HepG2 (cell line): ENCODE measurements around the gene AMIGO3. TPM values are rescaled to one million over a fixed set of nuclear protein-coding genes. Genes with fewer than 3 reads are reported as not detected.

Experiments
- ATF1 ChIP-seq: IDR thresholded peaks from 2 replicates; pipeline ENCODE4 v1.6.1; 2016; ENCODE audit warnings: mild to moderate bottlenecking, control low read depth
- HMG20A ChIP-seq: IDR thresholded peaks from 2 replicates; pipeline ENCODE4 v1.6.1; 2016; ENCODE audit warnings: borderline replicate concordance
- HNF4A ChIP-seq: sonication (generic); formaldehyde crosslinking; IDR thresholded peaks from 2 replicates; pipeline ENCODE4 v1.4.0; 2020; ENCODE audit warnings: missing genetic modification reagents
- JARID2 ChIP-seq: sonication (generic); formaldehyde crosslinking; IDR thresholded peaks from 2 replicates; pipeline ENCODE4 v1.8.1; 2023; ENCODE audit warnings: missing genetic modification reagents, inconsistent platforms; ENCODE audit not compliant: insufficient replicate concordance
- SMARCC2 ChIP-seq: fragments of 450-650 bp; IDR thresholded peaks from 2 replicates; pipeline ENCODE4 v1.6.1; 2017; ENCODE audit warnings: antibody characterized with exemption, mild to moderate bottlenecking
- SNAPC4 ChIP-seq: sonication (generic); formaldehyde crosslinking; IDR thresholded peaks from 2 replicates; pipeline ENCODE4 v1.4.0; 2020; ENCODE audit warnings: mild to moderate bottlenecking, missing genetic modification reagents
- SP140L ChIP-seq: sonication (generic); formaldehyde crosslinking; IDR thresholded peaks from 2 replicates; pipeline ENCODE4 v1.4.0; 2020; ENCODE audit warnings: missing genetic modification reagents, borderline replicate concordance
- SP2 ChIP-seq: sonication (generic); formaldehyde crosslinking; IDR thresholded peaks from 2 replicates; pipeline ENCODE4 v1.5.1; 2020; ENCODE audit warnings: mild to moderate bottlenecking, missing genetic modification reagents
- TAF1 ChIP-seq: sonication (generic); formaldehyde crosslinking; IDR thresholded peaks from 2 replicates; pipeline ENCODE4 v1.4.0; 2020; ENCODE audit warnings: missing genetic modification reagents
- YEATS2 ChIP-seq: sonication (generic); formaldehyde crosslinking; IDR thresholded peaks from 2 replicates; pipeline ENCODE4 v1.4.0; 2020; ENCODE audit warnings: missing genetic modification reagents, borderline replicate concordance
- ZFP41 ChIP-seq: sonication (generic); formaldehyde crosslinking; IDR thresholded peaks from 2 replicates; pipeline ENCODE4 v1.4.0; 2020; ENCODE audit warnings: mild to moderate bottlenecking, missing genetic modification reagents, borderline replicate concordance
- ZNF101 ChIP-seq: sonication (generic); formaldehyde crosslinking; IDR thresholded peaks from 2 replicates; pipeline ENCODE4 v1.4.0; 2020; ENCODE audit warnings: mild to moderate bottlenecking, low read depth, missing genetic modification reagents, borderline replicate concordance
- ZNF253 ChIP-seq: sonication (generic); formaldehyde crosslinking; IDR thresholded peaks from 2 replicates; pipeline ENCODE4 v1.8.0; 2022; ENCODE audit warnings: mild to moderate bottlenecking, missing genetic modification reagents, borderline replicate concordance
- ZNF503 ChIP-seq: sonication (generic); formaldehyde crosslinking; IDR thresholded peaks from 2 replicates; pipeline ENCODE4 v1.4.0; 2020; ENCODE audit warnings: missing genetic modification reagents
- ZNF513 ChIP-seq: sonication (generic); formaldehyde crosslinking; conservative IDR thresholded peaks from 2 replicates; pipeline ENCODE4 v1.5.0; 2020; ENCODE audit warnings: missing genetic modification reagents
- polyA plus RNA-seq, 8 experiments: library from polyadenylated mRNA; depleted of rRNA in 3 of 8; stranded (reverse) in 7 of 8; unstranded in 1 of 8; fragments of >200 nt; fragmentation: Illumina TruSeq in 4 of 8; extraction: Trizol in 4 of 8; gene quantifications; 2 replicates each; pipeline versions ENCODE4 v1.2.1 to v1.2.3, GENCODE V29; 2011 to 2016; ENCODE audit warnings: low read depth in 4 of 8, missing spikeins in 1 of 8, mixed read lengths in 1 of 8; ENCODE audit not compliant: insufficient read depth in 1 of 8
- total RNA-seq, 5 experiments: library from RNA; depleted of rRNA; stranded (reverse); fragments of >200 nt; fragmentation: Illumina TruSeq; extraction: Trizol; gene quantifications; 2 replicates each; pipeline ENCODE4 v1.2.3, GENCODE V29; 2016; ENCODE audit warnings: low read depth in 1 of 5
- TF ChIP-seq, protein P1 (sequence below): fragments of 450-650 bp; IDR thresholded peaks from 2 replicates; pipeline ENCODE4 v1.6.1; 2016
- TF ChIP-seq, protein P2 (sequence below): IDR thresholded peaks from 2 replicates; pipeline ENCODE4 v1.6.1; 2016

The AMIGO3 gene
- total and polyA plus RNA-seq, 2 of the 13 experiments (the other 11 are each of a cell fraction or from before 2014, with no cell fraction given) = 0.35 TPM; not detected in 1

DNA sequence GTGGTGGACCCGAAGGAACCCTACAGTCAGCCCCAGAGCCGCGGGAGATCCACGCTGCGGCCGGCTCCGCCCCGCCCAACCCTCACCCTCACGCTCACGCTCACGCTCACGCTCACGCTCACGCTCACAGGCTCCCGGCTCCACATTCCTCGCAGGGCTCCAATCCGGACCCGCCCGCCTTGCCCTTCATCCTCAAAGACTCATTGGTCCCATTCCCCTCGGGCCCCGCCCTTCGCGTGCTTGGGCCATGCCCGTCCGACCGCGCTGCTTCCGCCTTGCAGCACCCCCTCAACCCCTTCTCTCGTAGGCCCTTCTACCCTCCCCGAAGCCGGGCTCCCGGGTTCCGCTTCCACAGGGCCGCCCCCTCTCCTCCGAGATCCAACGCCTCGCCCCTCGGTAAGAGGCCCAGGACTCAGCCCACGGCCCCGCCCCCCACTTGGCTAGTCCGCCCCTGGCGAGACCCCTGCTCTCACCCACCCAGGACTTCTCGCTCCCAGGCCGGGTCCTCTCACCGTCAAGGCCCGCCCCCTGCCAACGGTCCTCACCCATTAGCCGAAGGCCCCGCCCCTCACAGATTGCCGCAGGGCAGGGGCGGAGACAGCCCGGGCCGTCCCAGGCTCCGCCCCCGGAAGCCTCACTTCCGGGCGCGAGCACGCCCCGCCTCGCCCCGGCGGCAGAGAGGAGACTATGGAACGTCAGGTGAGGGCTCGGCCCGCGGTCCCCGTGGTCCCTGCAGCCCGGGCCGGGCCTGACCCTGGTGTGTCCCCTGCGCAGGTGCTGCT lies 45.6 kb downstream of the AMIGO3 start, which contains the start of gene APEH (continued):
- TF ChIP-seq SNAPC4 (CRISPR knock-in tag) (no peak), SP2 (CRISPR knock-in tag) (peak; percentile 83), JARID2 (CRISPR knock-in tag) (no peak), SMARCC2 (no peak), ZNF101 (CRISPR knock-in tag) (no peak), SP140L (CRISPR knock-in tag) (no peak), HMG20A (CRISPR knock-in tag) (no peak), TAF1 (peak; percentile 65; the same call in 1 of the 2 replicates), ZNF503 (no peak), YEATS2 (CRISPR knock-in tag) (peak; percentile 17; the same call in 1 of the 2 replicates), ZFP41 (peak; percentile 15; the same call in 1 of the 2 replicates), ZNF253 (no peak; the same call in 1 of the 2 replicates), ZNF513 (CRISPR knock-in tag) (no peak), HNF4A (CRISPR knock-in tag) (no peak), ATF1 (no peak)
- TF ChIP-seq, protein P1, sequence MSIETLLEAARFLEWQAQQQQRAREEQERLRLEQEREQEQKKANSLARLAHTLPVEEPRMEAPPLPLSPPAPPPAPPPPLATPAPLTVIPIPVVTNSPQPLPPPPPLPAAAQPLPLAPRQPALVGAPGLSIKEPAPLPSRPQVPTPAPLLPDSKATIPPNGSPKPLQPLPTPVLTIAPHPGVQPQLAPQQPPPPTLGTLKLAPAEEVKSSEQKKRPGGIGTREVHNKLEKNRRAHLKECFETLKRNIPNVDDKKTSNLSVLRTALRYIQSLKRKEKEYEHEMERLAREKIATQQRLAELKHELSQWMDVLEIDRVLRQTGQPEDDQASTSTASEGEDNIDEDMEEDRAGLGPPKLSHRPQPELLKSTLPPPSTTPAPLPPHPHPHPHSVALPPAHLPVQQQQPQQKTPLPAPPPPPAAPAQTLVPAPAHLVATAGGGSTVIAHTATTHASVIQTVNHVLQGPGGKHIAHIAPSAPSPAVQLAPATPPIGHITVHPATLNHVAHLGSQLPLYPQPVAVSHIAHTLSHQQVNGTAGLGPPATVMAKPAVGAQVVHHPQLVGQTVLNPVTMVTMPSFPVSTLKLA = peak; percentile 17; the same call in 1 of the 2 replicates
- TF ChIP-seq, protein P2, sequence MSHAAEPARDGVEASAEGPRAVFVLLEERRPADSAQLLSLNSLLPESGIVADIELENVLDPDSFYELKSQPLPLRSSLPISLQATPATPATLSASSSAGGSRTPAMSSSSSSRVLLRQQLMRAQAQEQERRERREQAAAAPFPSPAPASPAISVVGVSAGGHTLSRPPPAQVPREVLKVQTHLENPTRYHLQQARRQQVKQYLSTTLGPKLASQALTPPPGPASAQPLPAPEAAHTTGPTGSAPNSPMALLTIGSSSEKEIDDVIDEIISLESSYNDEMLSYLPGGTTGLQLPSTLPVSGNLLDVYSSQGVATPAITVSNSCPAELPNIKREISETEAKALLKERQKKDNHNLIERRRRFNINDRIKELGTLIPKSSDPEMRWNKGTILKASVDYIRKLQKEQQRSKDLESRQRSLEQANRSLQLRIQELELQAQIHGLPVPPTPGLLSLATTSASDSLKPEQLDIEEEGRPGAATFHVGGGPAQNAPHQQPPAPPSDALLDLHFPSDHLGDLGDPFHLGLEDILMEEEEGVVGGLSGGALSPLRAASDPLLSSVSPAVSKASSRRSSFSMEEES (CRISPR knock-in tag) = no peak
